ENCODE data around the gene TM4SF4.

TM4SF4 gene

DNA sequence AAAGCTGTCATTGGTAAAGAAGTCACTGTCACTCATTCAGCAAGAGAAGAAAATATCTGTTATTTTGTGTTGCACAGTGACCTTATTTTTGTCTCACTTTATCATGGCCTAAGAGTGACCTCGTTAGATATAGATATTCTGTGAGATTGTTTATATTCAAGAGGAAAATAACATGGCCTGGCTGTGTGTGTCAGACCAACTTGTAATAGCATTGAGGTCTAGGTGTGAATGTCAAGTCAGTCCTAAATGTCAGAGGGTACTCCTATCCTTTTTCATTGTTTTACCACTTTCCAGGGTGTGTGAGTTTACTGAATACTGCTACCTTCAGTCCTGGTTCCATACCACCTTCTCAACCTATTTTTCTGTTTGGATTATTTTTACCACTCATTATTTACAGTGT lies 18.5 kb upstream of the TM4SF4 start:
- DNase-seq, result no peak

DNA sequence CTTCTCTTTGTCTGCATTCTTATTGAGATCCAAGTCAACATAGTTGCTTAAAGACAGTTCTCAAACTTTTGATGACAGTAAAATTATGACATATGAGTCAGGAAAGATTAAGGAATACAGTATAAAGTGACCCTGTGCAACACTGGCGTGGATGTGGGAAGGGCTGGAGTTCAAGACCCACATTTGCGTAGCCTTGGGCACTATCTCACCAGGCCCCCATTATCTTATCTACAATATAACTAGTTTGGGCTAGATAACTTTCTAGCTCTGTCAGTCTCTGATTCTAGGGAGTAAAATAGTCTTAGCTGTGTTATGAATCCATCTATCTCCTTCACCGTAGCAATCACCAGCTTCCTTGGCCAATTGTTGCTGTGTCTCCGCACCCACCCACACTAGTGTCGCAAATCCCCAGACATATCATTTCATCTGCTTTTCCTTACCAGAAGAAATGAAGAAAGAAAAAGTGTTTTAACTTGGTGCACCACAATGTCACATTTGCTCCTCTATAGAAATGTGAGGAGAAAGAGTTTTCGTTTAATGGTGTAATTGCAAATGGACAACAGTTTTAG lies 14.9 kb upstream of the TM4SF4 start:
- DNase-seq, result no peak

DNA sequence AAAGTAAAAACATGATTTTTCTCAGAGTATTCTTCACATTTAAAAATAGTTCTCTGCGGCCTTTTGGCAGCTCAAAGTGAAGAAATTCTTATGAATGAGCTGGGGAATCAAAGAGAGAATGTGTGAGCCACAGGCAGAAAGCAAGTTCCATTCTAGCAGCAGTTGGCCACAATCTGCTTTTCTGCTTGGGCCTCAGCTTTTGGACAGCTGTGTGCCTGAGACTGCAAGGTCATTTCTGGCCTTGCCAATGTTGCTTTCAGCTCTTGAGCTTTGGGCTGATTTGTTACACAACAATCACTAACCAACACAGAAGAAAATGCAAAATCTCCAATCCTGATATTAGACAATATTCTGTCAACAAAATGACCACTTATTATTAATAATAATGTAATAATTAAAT lies 14.4 kb upstream of the TM4SF4 start:
- DNase-seq, result no peak

DNA sequence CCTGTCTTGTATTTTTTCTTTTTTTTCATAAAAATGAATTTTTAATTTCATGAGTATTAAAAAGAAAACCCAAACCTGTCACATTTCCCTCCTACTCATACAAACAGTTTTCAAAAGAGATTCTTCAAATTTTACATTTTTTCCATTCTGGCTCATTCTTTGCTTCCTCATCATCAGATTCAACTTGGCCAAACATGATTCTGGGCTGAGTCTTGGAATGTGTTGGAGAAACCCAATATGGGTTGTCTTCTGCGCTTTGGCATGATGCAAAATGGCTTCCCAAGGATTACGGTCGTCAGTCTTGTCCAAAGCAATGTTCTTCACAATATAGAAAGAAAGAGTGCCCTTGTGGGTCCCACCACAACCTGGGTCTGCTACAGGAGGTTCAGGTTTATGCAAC lies 12.4 kb upstream of the TM4SF4 start:
- DNase-seq, result no peak

DNA sequence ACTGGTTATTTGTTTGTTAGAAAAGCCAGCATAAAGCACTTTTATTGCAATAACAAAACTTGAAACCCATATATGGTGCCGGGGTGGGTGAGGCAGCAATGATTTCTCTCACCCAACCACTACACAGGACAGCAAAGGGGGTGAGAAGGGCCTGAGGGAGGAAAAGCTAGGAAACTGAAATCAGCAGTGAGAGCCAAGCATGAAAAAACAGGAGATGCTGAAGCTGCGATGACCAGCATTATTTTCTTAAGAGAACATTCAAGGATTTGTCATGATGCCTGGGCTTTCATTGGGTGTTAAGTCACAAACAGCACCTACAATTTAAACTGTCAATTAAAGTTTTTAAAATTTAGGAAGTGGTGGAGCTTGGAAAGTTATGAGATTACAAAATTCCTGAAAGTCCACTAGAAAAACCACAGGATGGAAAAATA lies 11.9 kb upstream of the TM4SF4 start:
- DNase-seq, result no peak

DNA sequence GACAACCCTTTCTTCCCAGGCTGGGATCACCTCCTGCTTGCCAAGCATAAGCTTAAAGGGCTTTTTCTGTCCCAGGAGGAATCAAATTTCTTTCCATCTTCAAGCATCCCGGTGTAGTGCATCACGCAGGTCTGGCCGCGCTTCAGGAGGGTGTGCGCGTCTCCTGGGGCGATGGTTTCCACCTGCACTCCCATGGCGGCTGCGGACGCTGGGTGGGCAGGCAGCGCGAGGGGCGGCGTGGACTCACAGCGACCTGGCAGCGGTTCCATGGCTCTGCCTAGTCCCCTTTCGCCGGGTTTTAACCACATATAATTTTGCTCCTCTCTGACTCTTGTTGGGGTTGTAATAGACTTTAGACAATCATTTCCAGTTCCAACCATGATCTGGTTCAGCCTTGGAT lies 10.6 kb upstream of the TM4SF4 start:
- no peak for DNase-seq

DNA sequence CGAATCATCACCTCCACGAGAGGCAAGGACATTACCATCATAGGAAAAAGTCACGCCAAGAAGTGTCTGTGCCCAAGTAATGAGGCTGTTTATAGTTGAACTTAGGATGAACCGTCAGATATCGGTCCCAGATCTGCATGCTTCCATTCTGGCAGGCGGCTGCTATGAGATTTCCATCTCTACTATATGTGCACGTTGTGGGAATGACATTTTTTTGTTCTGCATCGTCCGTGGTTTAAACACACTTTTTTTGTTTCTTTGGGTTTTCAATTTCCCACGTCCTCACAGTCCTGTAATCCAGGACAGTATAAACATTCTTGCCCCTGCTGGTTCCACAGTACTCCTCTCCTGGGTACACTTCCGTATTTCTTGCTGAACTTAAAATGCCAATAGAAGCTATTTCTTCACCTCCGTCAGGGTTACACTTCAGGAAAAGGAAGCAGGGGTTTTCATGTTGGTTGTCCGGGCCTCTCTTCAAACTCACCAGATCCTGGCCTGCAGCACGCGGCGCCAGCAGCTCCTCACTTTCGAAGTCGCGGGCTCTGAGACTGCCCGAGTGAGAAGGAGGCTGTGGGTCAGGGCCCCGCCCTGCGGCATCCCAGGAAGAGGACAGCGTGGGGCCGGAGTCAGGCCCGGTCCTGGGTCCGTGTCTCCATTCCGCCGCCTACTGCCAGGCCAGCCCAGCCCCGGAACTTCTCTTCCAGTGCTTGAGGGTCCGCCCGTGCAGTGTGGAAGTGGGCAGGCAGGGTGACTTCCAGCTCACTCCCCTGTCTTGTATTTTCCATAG lies 9.8 kb upstream of the TM4SF4 start:
- no peak for DNase-seq

DNA sequence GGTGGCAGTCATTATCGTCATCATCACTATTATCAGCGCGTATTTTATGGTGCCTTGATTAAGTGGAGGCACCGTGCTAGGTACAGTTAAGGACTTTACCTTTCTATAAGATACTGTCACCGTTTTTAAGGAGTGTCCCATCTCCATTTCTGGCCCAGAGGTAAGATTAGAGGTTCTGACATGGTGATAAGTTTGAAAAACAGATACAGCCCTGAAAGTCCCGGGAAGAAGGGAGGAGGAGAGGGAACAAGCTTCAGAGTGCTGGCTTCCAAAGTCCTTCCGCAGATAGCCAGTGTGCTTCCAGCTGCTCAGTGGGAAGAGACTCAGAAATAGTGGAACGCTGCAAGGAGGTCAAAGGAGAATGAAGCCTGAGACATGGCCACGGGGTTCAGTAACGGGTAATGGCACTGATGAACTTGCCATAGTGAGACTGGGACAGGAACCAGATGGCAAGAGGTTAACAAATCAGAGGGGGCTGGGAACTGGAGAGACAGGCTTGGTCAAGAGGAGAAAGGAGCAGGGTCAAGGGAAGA lies 9.1 kb upstream of the TM4SF4 start:
- no peak for DNase-seq

DNA sequence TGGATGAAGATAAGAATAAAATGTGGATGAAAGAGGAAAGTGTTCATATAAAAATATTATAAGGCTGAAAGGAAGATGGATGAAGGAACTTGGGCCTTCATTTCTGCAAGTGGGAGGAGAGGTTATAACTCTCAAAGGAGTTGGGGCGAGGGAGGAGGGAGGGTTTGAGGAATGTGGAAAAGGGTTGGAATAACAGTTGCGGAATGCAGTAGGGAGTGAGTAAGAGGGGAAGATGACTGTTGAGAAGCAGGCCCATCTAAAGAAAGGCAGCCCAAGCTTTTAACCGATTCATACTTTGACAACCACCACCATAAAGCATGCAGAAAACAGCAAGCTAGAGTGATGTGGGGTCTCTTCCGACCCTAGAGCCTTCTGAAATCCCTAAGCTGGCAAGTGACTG lies 8.3 kb upstream of the TM4SF4 start:
- DNase-seq, result no peak

DNA sequence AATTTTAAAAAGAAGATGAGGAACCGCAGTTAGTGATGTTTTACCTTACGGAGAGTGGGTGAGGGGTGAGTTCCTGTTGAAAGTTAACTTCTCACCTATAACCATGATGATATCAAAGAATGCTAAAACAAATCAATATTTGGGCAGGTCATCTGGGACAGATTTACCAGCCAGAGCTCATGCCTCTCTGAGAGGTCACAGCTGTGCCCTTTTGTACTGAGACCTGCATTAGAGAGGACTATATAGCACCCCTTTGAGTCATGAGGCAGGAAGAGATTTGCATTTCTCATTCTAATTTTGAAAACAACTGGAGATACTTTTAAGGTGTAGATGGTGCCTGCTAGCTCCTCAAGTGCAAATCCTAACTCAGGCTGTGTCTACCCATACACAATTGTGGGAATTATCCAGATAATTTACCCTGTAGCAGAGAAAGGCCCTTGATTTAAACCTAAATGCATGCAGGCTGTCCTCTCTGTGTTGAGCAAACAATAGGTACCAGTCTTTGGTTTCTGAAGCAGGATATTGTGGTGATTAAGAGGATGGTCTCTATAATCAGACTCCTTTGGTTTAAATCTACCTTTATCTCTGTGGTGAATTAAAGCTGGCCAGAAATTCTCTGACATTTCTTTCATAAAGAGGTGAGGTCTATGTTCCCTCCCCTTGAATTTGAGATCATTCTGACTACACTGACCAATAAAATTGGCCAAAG lies 5.8 kb upstream of the TM4SF4 start:
- no peak for DNase-seq

DNA sequence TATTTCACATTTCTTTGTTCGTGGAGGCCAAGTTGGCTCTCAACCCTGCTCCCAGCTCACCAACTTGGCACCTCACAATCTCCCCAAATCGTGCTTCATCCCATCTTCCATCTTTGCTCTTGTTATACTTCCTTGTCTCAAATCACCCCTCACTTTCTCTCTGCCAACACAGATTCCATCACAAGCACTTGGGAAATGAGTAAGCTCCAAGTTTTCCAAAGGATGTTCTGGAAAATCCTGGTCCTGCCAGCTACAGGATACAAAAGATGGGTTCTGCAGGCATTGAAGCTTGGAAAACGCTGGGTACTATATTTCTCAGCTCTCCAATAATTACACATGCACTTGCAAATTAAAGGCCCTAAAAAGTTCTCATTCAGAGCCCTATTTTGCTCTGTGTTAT lies 4.1 kb upstream of the TM4SF4 start:
- no peak for DNase-seq

DNA sequence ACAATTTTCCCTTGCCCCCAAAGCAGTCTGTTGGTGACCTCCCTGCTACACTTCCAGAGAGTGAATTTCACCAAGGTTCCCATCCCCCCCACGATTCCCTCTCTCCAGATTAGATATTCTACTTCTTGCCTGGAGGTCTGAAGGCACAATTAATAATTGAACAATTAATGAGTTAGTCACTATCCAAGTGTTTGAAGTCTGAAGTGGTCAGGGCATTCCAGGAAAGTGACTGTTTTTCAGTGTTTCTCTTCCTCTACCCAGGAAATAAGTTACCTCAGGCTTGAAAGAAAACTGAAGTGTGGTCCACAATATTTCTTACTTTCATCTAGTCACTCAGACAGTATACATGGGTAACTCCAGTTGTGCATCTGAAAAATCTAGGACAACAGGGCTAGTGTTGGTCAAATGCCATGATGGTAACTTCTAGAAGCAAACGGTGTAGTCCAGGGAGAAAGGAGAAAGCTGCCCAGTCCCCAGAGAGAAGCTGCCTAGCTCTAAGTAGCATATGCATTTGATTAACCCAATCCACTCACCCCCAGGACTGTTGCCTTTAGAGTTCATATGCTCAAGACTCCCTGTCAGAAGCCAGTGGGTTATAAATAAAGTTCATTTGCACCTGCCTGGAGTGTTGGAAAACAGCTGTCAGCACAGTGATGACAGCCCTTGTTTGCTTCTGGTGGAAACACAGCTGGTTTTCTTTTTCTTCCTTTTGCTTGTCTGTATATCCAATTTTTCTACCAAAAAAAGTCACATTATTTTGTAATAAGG lies 2.3 kb upstream of the TM4SF4 start:
- no peak for DNase-seq

DNA sequence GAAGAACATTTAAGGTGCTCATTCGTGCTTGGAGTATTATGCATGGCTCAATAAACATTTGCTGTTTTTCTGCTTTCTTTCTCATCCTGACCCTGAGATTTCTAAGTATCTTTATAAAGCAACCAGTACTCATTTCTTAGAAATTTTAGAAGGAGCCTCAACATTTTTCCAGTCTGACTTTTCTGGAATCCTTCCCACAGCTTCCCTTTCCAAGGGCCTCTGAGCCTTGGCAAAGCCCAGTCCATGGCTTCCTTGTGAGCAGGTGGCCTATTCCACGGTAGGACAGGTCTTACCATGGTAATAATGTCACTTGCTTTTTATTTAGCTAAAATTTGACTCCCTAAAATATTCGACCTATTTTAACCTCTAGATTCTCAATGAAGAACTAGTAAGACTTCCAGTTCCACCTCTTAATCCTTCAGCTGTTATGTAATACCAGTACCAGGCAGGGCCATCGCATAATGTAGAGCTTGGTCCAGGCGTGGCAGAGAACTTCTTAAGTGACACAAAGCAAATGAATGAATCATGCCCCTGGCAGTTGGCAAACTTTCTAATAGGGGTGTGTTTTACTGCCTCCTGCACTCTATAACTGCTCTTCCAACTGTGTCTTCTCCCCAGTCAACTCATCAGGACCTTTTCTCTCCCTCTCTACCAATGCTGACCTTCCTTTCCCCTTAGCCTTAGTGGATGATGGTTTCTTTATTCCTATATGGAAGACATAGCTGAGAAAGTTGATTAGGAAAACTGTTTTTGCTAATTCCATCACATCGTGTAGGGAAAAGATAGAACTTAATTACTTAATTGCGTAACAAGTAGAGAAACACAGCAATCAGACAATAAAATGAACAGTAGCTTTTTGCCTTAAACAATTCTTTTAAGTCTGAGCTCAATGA lies 894 bp upstream of the TM4SF4 start:
- no peak for DNase-seq

DNA sequence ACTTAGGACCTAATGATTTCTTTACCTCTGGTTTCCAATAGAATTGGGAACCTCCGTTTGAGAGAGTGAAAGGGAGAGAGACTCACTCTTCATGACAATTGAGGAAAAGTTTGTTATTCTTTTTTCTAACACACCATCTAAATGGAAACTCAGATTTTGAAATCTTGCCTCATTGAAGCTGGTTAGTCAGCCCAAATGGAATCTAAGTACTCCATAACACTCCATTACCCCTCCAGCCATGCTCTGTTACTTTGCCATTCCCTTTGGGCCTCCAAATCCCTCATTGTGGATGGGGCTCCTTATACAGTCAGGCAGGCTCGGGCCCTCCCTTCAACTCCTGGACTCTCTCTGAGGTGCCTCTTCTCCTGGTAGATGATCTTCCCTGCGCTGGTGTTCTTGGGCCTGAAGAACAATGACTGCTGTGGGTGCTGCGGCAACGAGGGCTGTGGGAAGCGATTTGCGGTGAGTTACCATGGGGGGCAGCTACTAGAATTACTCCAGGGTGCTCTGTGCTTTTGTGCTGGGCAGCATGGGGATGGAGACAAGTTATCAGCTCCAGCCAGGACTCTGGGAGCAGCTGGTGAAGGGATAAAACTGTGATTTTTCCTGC lies 1.1 kb downstream of the TM4SF4 start:
- no peak for DNase-seq

DNA sequence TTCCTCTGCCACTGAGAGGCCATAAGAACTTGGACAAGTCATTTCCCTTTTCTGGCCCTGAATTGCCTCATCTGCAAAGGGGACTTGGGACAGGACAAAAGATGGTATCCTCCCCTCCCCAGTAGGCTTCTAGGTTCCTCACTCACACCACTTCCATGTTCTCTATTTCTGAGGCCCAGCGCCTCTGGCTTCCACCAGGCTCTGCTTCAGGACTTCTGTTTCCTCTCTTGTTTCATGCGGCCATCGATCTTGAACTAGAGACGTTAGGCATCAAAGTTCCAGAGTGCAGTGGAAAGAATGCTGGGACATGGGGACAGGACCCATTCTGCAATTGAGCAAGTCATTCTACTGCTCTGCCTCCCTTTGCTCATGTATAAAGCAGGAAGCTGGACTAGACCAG lies 1.7 kb downstream of the TM4SF4 start:
- DNase-seq, result no peak

DNA sequence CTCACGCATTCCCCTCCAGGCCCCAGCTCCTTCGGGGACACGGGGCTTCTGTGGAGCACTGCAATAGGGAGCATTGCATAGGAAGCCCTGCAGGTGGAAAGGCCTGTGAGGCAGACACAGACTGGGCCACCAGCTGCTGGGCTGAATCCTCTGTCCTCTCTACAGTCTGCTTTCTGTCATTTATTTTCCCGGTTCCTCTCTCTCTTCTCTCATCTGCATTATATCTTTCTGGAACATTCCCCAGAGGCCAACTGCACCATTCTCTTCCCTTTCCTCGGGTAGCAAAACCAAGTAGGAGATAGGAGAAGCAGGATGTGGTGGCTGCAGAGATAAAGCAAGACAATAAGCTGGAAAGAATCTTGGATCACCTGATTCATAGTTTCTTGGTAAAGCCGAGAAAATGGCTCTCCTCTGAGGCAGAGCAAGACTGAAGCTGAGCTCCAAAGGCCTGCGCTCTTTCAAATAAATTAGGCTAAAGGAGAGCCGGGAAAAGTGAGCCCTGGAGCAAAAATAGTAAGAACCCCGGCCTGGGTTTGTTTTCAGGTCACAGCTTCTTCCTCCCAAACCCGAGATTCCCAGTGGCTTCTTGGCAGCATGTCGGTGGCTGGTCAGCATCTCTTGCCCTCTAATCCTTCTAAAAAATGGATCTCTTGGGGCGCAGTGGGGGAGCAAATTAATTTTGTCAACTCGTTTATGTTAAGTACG lies 5.3 kb downstream of the TM4SF4 start:
- no peak for DNase-seq

DNA sequence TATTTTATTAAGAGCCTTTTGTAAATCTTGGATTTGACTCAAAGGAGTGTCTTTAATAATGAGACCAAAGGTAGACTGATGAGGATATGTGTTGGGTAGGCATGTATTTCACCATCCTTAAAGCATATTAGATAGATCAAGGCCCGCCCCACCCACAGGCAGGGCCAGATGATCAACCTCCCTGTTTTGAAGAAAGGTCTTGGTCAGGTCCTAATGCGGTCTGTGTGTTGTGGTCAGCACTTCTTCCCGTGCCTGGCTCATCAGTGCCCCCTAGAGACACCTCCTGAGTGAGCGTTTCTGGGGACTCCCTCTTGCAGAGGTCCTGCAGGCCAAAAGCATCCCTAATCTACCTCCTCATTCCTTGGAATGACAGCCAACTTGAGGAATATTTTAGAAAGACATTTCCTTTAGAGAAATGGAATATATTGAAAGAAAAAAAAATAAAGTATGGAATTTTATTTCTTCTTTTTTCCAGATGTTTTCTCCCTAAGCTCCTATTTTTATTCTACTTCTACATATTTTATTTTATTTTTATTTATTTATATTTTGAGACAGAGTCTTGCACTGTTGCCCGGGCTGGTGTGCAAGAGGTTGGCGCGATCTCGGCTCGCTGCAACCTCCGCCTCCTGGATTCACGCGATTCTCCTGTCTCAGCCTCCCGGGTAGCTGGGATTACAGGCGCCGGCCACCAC lies 6.0 kb downstream of the TM4SF4 start:
- DNase-seq, result peak; percentile 59

DNA sequence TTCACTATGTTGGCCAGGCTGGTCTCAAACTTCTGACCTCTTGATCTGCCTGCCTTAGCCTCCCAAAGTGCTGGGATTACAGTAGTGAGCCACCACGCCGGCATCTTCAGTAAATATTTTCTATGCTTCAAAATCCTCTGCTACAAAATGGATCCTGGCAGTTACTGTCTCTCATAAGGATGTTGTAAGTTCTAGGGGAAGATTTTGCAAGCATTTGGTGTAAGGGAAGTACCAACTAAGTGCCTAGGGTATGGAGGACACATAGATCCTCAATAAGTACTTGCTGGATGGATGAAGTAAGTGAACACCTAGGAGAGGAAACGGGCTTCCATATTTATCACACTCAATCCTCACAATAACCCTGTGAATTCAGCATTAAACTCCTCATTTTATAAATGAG lies 6.6 kb downstream of the TM4SF4 start:
- DNase-seq, result no peak

DNA sequence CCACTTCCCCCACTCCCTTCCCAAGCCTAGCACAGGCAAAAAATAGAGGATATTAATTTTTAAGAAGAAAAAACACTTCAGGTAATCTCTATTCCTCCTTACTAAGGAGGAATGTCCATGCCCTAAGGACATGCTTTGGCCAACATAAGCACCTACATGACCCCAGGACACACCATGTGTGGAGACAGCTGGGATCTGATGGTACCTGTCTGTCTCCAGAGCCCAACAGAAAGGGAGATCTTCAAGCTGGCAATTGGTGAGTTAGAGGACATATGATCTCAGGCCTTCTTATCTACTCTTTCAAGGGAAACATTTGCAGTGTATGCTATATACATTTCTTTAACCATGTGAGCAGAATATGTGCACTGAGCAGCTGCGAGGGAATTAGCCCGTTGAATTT lies 7.0 kb downstream of the TM4SF4 start:
- DNase-seq, result no peak

DNA sequence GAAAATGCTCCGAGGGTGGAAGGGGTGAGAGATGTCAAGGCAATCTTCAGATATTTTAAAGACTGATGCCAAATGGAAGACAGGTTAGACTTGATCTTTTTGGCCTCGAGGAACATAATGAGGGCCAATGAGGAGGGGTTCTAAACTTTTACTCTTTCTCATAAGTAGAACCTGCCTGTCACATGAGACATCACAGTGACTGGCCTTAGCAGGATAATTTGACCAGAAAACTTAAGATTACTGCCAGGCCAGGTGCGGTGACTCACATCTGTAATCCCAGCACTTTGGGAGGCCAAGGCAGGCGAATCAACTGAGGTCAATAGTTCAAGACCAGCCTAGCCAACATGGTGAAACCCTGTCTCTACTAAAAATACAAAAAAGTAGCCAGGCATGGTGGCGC lies 12.2 kb downstream of the TM4SF4 start:
- no peak for DNase-seq
